ENCODE data around the gene TMEM132E. TPM values are rescaled to one million over a fixed set of nuclear protein-coding genes. Genes with fewer than 3 reads are reported as not detected.

Gene TMEM132E
- total and polyA plus RNA-seq, 2 experiments from 2014 or later: 0.27 to 0.98 TPM

DNA sequence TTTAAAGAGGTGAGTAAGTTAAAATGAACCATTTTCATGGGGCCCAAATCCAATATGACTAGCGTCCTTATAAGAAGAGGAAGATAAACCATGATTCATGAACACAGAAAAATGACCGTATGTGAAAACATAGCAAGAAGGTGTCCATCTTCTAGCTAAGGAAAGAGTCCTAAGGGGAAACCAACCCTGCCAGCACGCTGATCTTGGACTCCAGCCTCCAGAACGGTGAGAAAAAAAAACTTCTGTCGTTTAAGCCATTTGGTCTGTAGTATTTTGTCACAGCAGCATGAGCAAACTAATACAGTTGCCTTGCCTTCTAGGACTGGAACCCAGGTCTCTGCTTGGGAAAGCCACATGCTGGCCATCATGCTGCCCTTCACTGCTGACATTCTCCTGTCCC is 4.2 kb upstream of the TMEM132E start:
- Histone ChIP-seq H3K4me2 (no peak overlapping the region), H4K20me1 (ENCODE audit: insufficient read depth, poor library complexity, severe bottlenecking) (no peaks in the 10 kb centered on the region), H3K27ac (no peak overlapping the region), H3K9me2 (replicated peaks; ENCODE audit: insufficient read depth) (no peaks in the 10 kb centered on the region), H3K36me3 (replicated peaks; ENCODE audit: insufficient read depth, low read depth) (no peaks in the 10 kb centered on the region), H3K4me1 (ENCODE audit: insufficient read depth) (peaks cover 14% of the 10 kb centered on the region), H2AFZ (no peak overlapping the region), H3K4me3 (no peak overlapping the region), H3K79me2 (no peaks in the 10 kb centered on the region), H3K27me3 (peaks cover 67% of the 10 kb centered on the region), H3K9me3 (ENCODE audit: low read depth) (no peaks in the 10 kb centered on the region)
- TF ChIP-seq EZH2phosphoT487 (IDR thresholded peaks at IDR 0.05; ENCODE audit: low read depth, severe bottlenecking, unreplicated experiment): no peak
- TF ChIP-seq CTCF (IDR thresholded peaks at IDR 0.05; ENCODE audit: poor library complexity): no peak
- no peak for TF ChIP-seq EZH2 (IDR thresholded peaks at IDR 0.05; ENCODE audit: borderline replicate concordance)
- DNase-seq (ENCODE audit: low spot score): no peak
- WGBS (ENCODE audit: low lambda C conversion rate, missing lambda C conversion rate): 87% methylated on average over 5 of the region's 5 CpGs

DNA sequence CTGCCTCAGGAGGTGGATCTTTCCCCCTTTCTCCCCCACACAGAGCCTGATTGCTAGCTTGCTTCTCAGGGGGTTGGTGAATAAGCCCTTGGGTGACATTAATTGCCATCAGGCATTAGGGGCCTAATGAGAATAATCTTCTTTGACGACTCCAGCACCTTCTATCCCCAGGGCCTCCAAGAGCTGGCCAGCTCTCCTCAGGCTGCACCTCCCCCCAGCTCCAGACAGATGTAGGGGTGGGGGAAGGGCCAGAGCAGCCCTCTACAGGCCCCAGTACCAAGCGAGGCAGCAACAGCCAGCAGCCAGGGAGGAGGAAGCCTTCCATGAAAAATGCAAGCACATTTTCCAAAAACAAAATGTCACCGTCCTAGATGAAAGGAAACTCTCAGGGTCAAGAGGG is 1.4 kb upstream of the TMEM132E start:
- H3K4me3 ChIP-seq: no peak overlapping the region
- no peaks in the 10 kb centered on the region for H3K9me3 ChIP-seq (ENCODE audit: low read depth)
- H3K79me2 ChIP-seq: no peaks in the 10 kb centered on the region
- H3K27ac ChIP-seq: no peak overlapping the region
- no peak for TF ChIP-seq EZH2 (IDR thresholded peaks at IDR 0.05; ENCODE audit: borderline replicate concordance)
- H3K27me3 ChIP-seq: peaks cover 86% of the 10 kb centered on the region
- no peak overlapping the region for H2AFZ ChIP-seq
- no peaks in the 10 kb centered on the region for H3K36me3 ChIP-seq (replicated peaks; ENCODE audit: insufficient read depth, low read depth)
- peaks cover 26% of the 10 kb centered on the region for H3K4me1 ChIP-seq (ENCODE audit: insufficient read depth)
- DNase-seq (ENCODE audit: low spot score): no peak
- no peaks in the 10 kb centered on the region for H4K20me1 ChIP-seq (ENCODE audit: insufficient read depth, poor library complexity, severe bottlenecking)
- WGBS (ENCODE audit: low lambda C conversion rate, missing lambda C conversion rate): 13% methylated on average over 3 of the region's 3 CpGs
- H3K4me2 ChIP-seq: no peak overlapping the region
- no peaks in the 10 kb centered on the region for H3K9me2 ChIP-seq (replicated peaks; ENCODE audit: insufficient read depth)

- peaks cover 26% of the 10 kb centered on the region for H3K4me1 ChIP-seq (ENCODE audit: insufficient read depth)
- H3K27me3 ChIP-seq: peaks cover 88% of the 10 kb centered on the region
- no peaks in the 10 kb centered on the region for H3K36me3 ChIP-seq (replicated peaks; ENCODE audit: insufficient read depth, low read depth)
- no peak overlapping the region for H3K27ac ChIP-seq
- TF ChIP-seq EZH2phosphoT487 (IDR thresholded peaks at IDR 0.05; ENCODE audit: low read depth, severe bottlenecking, unreplicated experiment): no peak
- no peak for TF ChIP-seq EZH2 (IDR thresholded peaks at IDR 0.05; ENCODE audit: borderline replicate concordance)
- TF ChIP-seq CTCF (IDR thresholded peaks at IDR 0.05; ENCODE audit: poor library complexity): no peak
- no peaks in the 10 kb centered on the region for H4K20me1 ChIP-seq (ENCODE audit: insufficient read depth, poor library complexity, severe bottlenecking)
- DNase-seq (ENCODE audit: low spot score): no peak
- no peak overlapping the region for H3K4me3 ChIP-seq
- H3K4me2 ChIP-seq: peak overlapping the region; percentile 93
- H3K9me3 ChIP-seq (ENCODE audit: low read depth): no peaks in the 10 kb centered on the region
- H2AFZ ChIP-seq: peak overlapping the region; percentile 53
- WGBS (ENCODE audit: low lambda C conversion rate, missing lambda C conversion rate): 8% methylated on average over 11 of the region's 11 CpGs
- no peaks in the 10 kb centered on the region for H3K9me2 ChIP-seq (replicated peaks; ENCODE audit: insufficient read depth)
- no peaks in the 10 kb centered on the region for H3K79me2 ChIP-seq
These were observed 746 bp upstream of the TMEM132E start for GRCh38 chr17:34578656-34579016.

DNA sequence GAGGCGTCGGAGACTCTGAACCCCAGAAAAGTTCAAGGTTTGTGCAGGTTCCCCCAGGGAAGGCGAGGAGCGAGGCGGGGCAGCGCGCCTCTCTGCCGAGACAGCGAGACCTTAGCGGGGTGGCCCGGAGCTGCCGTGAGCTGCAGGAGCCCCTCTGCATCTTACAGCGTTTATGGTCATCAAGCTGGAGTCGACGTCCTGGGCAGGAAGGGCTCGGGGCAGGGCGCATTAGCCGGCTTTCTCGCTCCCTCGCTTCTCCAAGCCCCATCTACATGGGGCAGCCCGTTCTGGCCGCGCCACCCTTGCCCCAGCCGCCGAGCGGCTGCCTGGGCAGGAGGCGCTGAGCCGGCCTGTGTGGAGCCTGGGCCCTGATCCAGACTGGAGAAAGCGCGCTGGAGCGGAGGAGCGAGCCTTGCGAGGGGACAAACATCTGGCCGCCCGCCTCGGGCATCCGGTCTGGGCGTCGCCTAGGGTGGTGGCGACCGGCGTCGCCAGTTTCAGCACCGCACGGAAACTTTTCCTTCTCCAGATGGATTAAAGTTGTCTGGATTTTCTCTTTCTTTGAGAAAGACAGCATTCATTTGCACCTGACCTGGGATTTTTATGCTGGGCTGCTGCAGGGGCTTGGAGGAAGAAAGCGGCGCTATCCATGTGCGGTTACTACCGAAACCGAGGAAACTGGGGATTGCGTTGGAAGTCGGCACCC is 750 bp downstream of the TMEM132E start:
- peak overlapping the region; percentile 93 for H3K4me2 ChIP-seq
- H3K4me3 ChIP-seq: peak overlapping the region; percentile 52
- peak overlapping the region; percentile 53 for H2AFZ ChIP-seq
- 2% methylated on average over 51 of the region's 52 CpGs for WGBS (ENCODE audit: low lambda C conversion rate, missing lambda C conversion rate)
- TF ChIP-seq EZH2 (IDR thresholded peaks at IDR 0.05; ENCODE audit: borderline replicate concordance) (peak; percentile 61), EZH2phosphoT487 (IDR thresholded peaks at IDR 0.05; ENCODE audit: low read depth, severe bottlenecking, unreplicated experiment) (peak; percentile 14), CTCF (IDR thresholded peaks at IDR 0.05; ENCODE audit: poor library complexity) (no peak)
- peak; percentile 37 for DNase-seq (ENCODE audit: low spot score)
- H3K27ac ChIP-seq: no peak overlapping the region
- H4K20me1 ChIP-seq (ENCODE audit: insufficient read depth, poor library complexity, severe bottlenecking): no peaks in the 10 kb centered on the region
- no peaks in the 10 kb centered on the region for H3K79me2 ChIP-seq
- H3K9me3 ChIP-seq (ENCODE audit: low read depth): no peaks in the 10 kb centered on the region
- peaks cover 26% of the 10 kb centered on the region for H3K4me1 ChIP-seq (ENCODE audit: insufficient read depth)
- H3K27me3 ChIP-seq: peaks cover 97% of the 10 kb centered on the region
- H3K9me2 ChIP-seq (replicated peaks; ENCODE audit: insufficient read depth): no peaks in the 10 kb centered on the region
- H3K36me3 ChIP-seq (replicated peaks; ENCODE audit: insufficient read depth, low read depth): no peaks in the 10 kb centered on the region
